ENCODE results near the gene ENTPD2. TPM values are rescaled to one million over a fixed set of nuclear protein-coding genes. Genes with fewer than 3 reads are reported as not detected.

ENTPD2 gene
- total RNA-seq, 4 donors from 2014 or later = 0.22 to 0.49 TPM; not detected in 2

- no peaks in the 10 kb centered on the region for H3K4me1 ChIP-seq
- peaks cover 34 to 35% of the 10 kb centered on the region in 2 donors for H3K36me3 ChIP-seq
- DNase-seq = no peak
- no peaks in the 10 kb centered on the region for H3K9me3 ChIP-seq
- H3K27me3 ChIP-seq = no peaks in the 10 kb centered on the region
- H3K27ac ChIP-seq = no peak overlapping the region
- intact Hi-C loops (cut with DNase I) = no loop called here
- no peak overlapping the region for H3K4me3 ChIP-seq (replicated peaks in 1 of 3)
- WGBS, 2 donors = 93 to 94% methylated on average over 11 to 23 of the region's 36 CpGs
- TF ChIP-seq CTCF (IDR thresholded peaks at IDR 0.05) = no peak
- TF ChIP-seq POLR2A (IDR thresholded peaks at IDR 0.05) = no peak
Observed at GRCh38 chr9:137018761-137019559, 34.9 kb downstream of the ENTPD2 start.

GRCh38 chr9:137017791-137018497, 35.9 kb downstream of the ENTPD2 start:
- Histone ChIP-seq H3K36me3 (peaks cover 34 to 35% of the 10 kb centered on the region in 2 donors), H3K27me3 (no peaks in the 10 kb centered on the region), H3K9me3 (no peaks in the 10 kb centered on the region), H3K27ac (no peak overlapping the region), H3K4me3 (replicated peaks in 1 of 3) (no peak overlapping the region), H3K4me1 (no peaks in the 10 kb centered on the region)
- no peak for TF ChIP-seq POLR2A (IDR thresholded peaks at IDR 0.05)
- TF ChIP-seq CTCF (IDR thresholded peaks at IDR 0.05) = no peak
- intact Hi-C loops (cut with DNase I) = no loop called here
- 94% methylated on average over 12 to 26 of the region's 45 CpGs for WGBS, 2 donors
- no peak for DNase-seq

GRCh38 chr9:137017071-137017470, 36.8 kb downstream of the ENTPD2 start:
- 96 to 100% methylated on average over 4 to 13 of the region's 28 CpGs for WGBS, 2 donors
- no peak for TF ChIP-seq POLR2A (IDR thresholded peaks at IDR 0.05)
- DNase-seq = no peak
- H3K4me3 ChIP-seq (replicated peaks in 1 of 3) = no peak overlapping the region
- H3K27ac ChIP-seq = no peak overlapping the region
- intact Hi-C loops (cut with DNase I) = no loop called here
- H3K4me1 ChIP-seq = no peaks in the 10 kb centered on the region
- H3K27me3 ChIP-seq = no peaks in the 10 kb centered on the region
- no peaks in the 10 kb centered on the region for H3K9me3 ChIP-seq
- peaks cover 35% of the 10 kb centered on the region in 2 donors for H3K36me3 ChIP-seq

GRCh38 chr9:137016436-137016835, 37.4 kb downstream of the ENTPD2 start:
- Histone ChIP-seq H3K27ac (no peak overlapping the region), H3K4me1 (no peaks in the 10 kb centered on the region), H3K36me3 (peaks cover 35 to 41% of the 10 kb centered on the region in 2 donors), H3K9me3 (no peaks in the 10 kb centered on the region), H3K27me3 (no peaks in the 10 kb centered on the region), H3K4me3 (replicated peaks in 1 of 3) (no peak overlapping the region)
- WGBS, 2 donors = 95% methylated on average over 15 of the region's 16 CpGs; no CpG with 5 or more reads in 1 of the 2 donors
- no peak for DNase-seq
- intact Hi-C loops (cut with DNase I) = no loop called here
- no peak for TF ChIP-seq POLR2A (IDR thresholded peaks at IDR 0.05)
- TF ChIP-seq CTCF (IDR thresholded peaks at IDR 0.05) = no peak

- TF ChIP-seq POLR2A (IDR thresholded peaks at IDR 0.05) = no peak
- TF ChIP-seq CTCF (IDR thresholded peaks at IDR 0.05) = no peak
- 98 to 100% methylated on average over 7 to 18 of the region's 21 CpGs for WGBS, 2 donors
- Histone ChIP-seq H3K36me3 (peaks cover 35 to 44% of the 10 kb centered on the region in 2 donors), H3K4me3 (replicated peaks in 1 of 3) (no peak overlapping the region), H3K9me3 (no peaks in the 10 kb centered on the region), H3K27ac (no peak overlapping the region), H3K27me3 (no peaks in the 10 kb centered on the region), H3K4me1 (no peaks in the 10 kb centered on the region)
- intact Hi-C loops (cut with DNase I) = no loop called here
- no peak for DNase-seq
Observed at GRCh38 chr9:137015976-137016375, 37.9 kb downstream of the ENTPD2 start.
